Renal cortical epithelial cell (primary cell): ENCODE results near the gene CHD9. TPM values are rescaled to one million over a fixed set of nuclear protein-coding genes. Genes with fewer than 3 reads are reported as not detected.

Source experiments
- DNase-seq: peaks from one replicate; pipeline ENCODE4 v3.0.0-alpha.2; 2011; ENCODE audit warnings: low read depth
- total RNA-seq: library from RNA; depleted of rRNA; stranded (reverse); fragments of >200 nt; gene quantifications from 2 replicates; pipeline ENCODE4 v1.2.3, GENCODE V29; 2014

Gene CHD9
- total RNA-seq, 1 donor from 2014 or later = 88.7 TPM

DNA sequence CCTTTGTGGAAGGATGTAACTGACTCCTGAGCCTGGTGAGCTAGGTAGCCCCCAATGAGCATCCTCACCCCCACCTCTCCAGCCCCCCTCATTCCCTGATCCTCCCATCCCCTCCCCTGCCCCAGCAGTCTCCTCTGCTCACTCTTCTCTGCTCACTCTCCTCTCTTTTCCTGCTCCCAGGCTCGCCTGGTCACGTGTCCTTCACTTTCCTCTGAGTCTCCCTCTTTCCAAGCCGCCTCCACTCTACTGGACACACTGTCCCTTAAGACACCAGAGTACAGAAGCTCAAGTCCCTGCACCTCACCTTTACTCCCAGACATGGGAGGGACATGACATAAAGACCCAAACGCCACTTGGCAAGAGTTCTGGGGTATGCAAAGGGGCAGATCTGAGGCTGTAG lies 303.2 kb downstream of the CHD9 start:
- DNase-seq = no peak

DNA sequence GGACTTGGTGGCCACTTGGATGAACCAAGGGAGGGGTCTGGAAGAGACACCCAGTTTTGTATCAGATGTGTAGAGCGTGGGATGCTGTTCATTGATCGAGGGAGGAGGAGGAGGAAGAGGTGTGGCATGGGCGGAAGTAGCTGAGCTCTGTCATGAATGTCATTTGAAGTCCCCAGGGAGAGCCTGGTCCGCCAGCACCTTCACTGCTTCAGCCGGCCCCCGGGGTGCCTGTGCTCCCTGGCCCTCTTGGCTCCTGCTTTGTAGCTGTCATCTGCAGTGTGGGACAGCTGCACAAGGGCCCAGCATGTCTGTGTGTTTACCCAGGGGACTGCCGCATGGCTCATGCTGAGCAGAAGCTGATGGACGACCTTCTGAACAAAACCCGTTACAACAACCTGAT lies 304.1 kb downstream of the CHD9 start:
- no peak for DNase-seq

DNA sequence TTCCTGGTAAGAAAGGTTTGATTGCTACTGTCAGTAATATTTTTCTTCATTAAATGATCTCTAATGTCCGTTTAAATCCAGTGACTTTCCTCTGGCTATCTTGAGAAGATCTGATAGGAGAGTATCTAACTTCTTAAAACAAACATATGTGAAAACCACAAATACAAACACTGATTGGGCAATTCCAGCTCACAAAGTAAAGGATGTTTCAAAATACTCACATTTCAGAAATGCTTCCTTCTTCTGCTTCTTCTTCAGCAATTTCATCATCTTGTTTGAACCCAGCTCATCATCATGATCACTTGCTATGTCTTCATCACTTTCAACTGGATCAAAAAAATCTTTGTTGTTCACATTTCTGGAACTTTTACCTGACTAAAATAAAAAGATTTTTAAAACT lies 315.1 kb downstream of the CHD9 start:
- peak; percentile 2 for DNase-seq

- no peak for DNase-seq
Observed at GRCh38 chr16:53370827-53371226, 316.0 kb downstream of the CHD9 start.

DNA sequence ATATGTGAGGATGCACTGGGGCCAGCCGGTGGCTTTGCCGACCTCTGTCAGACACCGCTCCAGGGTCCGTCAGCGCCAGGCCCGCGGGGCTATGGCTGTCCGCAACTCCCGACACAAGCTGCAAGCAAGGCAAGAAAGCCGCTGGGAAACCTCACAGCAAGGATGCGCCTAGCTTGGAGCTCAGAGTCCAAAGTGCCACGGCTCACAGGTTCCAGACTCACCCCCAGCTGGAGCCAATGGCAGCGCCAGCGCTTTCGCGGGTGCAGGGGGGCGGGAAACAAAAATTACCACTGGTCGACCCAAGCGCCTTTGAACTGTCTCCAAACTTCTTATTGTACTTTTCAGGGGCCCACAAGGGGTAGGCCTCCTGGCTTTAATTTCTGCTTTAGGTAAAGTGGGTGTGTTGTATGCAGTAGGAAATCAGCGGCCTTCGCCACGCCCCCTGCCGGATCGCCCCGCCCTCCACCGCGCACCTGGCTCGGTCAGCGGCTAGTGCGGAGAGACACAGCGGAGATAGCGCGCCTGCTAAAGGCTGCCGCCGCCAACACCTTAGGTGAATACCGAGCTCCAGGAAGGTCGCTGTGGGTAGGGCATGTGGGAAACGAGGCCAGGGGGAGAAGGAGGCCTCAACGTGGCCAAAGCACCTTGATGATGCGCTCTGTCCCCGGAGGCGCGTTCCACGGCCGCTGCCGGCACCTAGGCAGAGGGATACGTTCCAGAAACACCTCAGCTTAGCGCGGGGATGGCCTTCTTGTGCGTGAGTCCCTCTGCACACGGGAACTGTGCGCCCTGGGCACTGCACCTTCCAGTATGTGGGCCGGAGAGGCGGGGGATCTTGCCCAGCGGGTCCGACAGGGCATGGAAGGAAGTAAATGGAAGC lies 318.4 kb downstream of the CHD9 start:
- DNase-seq = no peak

GRCh38 chr16:53374800-53375199 lies 320.0 kb downstream of the CHD9 start:
- DNase-seq = no peak

DNA sequence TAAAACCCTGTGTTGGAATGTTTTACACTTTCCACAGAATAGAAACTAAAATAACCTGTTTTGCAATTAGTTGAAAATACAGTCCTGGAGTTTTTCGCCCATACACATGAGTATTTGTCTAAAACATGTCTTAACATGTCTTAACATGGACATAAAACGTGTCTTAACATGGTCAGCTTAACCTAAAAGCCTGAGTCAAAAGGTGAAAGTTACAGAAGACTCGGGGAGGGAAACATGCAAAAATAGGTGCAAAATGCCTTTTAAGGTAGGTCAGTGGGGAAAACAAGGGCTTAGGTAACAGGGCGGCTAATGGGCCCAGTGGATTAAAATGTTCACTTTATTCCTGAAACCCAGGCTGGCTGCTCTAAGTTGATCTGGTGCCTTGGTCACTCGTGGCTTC lies 323.3 kb downstream of the CHD9 start:
- DNase-seq = no peak

Other genes starting within 250 kb of the CHD9 start
- gene CHD9NB, start 2.1 kb upstream of the CHD9 start, total RNA-seq = 0.52 and 6.6 TPM in 2 replicates